WTC11 (cell line): ENCODE results near the gene LBHD1. TPM values are rescaled to one million over a fixed set of nuclear protein-coding genes. Genes with fewer than 3 reads are reported as not detected.

Experiments
- ATF1 ChIP-seq: sonication (generic); formaldehyde crosslinking; IDR thresholded peaks from 2 replicates; pipeline ENCODE4 v1.8.1; 2023; ENCODE audit warnings: mild to moderate bottlenecking, moderate library complexity, missing genetic modification reagents
- ELF4 ChIP-seq: sonication (generic); formaldehyde crosslinking; IDR thresholded peaks from 2 replicates; pipeline ENCODE4 v1.8.1; 2022; ENCODE audit warnings: low read depth, mild to moderate bottlenecking, moderate library complexity, missing genetic modification reagents
- EMX1 ChIP-seq: fragments of 250-450 bp; sonication (Bioruptor Pico); IDR thresholded peaks from 2 replicates; pipeline ENCODE4 v1.8.0; 2021; ENCODE audit warnings: mild to moderate bottlenecking
- ESRRA ChIP-seq: sonication (generic); formaldehyde crosslinking; IDR thresholded peaks from 2 replicates; pipeline ENCODE4 v1.8.1; 2022; ENCODE audit warnings: mild to moderate bottlenecking, missing genetic modification reagents, borderline replicate concordance
- FOXK1 ChIP-seq: sonication (generic); formaldehyde crosslinking; IDR thresholded peaks from 2 replicates; pipeline ENCODE4 v1.8.0; 2022; ENCODE audit warnings: mild to moderate bottlenecking, moderate library complexity, missing genetic modification reagents
- GTF2I ChIP-seq: fragments of 250-450 bp; sonication (Bioruptor Pico); conservative IDR thresholded peaks from 2 replicates; pipeline ENCODE4 v1.4.0; 2021; ENCODE audit warnings: mild to moderate bottlenecking
- MYBL2 ChIP-seq: sonication (generic); formaldehyde crosslinking; IDR thresholded peaks from 2 replicates; pipeline ENCODE4 v1.8.1; 2023; ENCODE audit warnings: mild to moderate bottlenecking, moderate library complexity, missing genetic modification reagents
- NFATC4 ChIP-seq: fragments of 250-450 bp; sonication (Bioruptor Pico); IDR thresholded peaks from 2 replicates; pipeline ENCODE4 v1.9.0; 2021; ENCODE audit warnings: mild to moderate bottlenecking
- NFYB ChIP-seq: sonication (generic); formaldehyde crosslinking; conservative IDR thresholded peaks from 2 replicates; pipeline ENCODE4 v1.8.0; 2022; ENCODE audit warnings: low read depth, missing genetic modification reagents
- NR1H2 ChIP-seq: sonication (generic); formaldehyde crosslinking; IDR thresholded peaks from 2 replicates; pipeline ENCODE4 v1.9.0; 2021; ENCODE audit warnings: mild to moderate bottlenecking, moderate library complexity, missing genetic modification reagents
- OVOL2 ChIP-seq: fragments of 250-450 bp; sonication (Bioruptor Pico); IDR thresholded peaks from 2 replicates; pipeline ENCODE4 v1.9.0; 2021; ENCODE audit warnings: mild to moderate bottlenecking, borderline replicate concordance
- RORB ChIP-seq: fragments of 250-450 bp; sonication (Bioruptor Pico); IDR thresholded peaks from 2 replicates; pipeline ENCODE4 v1.9.0; 2021; ENCODE audit warnings: mild to moderate bottlenecking
- TCF7 ChIP-seq: sonication (generic); formaldehyde crosslinking; IDR thresholded peaks from 2 replicates; pipeline ENCODE4 v1.8.0; 2022; ENCODE audit warnings: mild to moderate bottlenecking, low read depth, missing genetic modification reagents, moderate library complexity
- TP53 ChIP-seq: sonication (generic); formaldehyde crosslinking; IDR thresholded peaks from 2 replicates; pipeline ENCODE4 v1.8.1; 2023; ENCODE audit warnings: mild to moderate bottlenecking, missing genetic modification reagents
- ZNF263 ChIP-seq: sonication (generic); formaldehyde crosslinking; IDR thresholded peaks from 2 replicates; pipeline ENCODE4 v1.8.1; 2022; ENCODE audit warnings: low read depth, mild to moderate bottlenecking, moderate library complexity, missing genetic modification reagents
- ZNF423 ChIP-seq: fragments of 250-450 bp; sonication (Bioruptor Pico); IDR thresholded peaks from 2 replicates; pipeline ENCODE4 v2.1.2; 2022; ENCODE audit warnings: mild to moderate bottlenecking, moderate library complexity
- total RNA-seq: library from RNA; stranded (reverse); gene quantifications from 3 replicates; pipeline ENCODE4 v1.2.3, GENCODE V29; 2021
- TF ChIP-seq, protein P1 (sequence below): sonication (generic); formaldehyde crosslinking; conservative IDR thresholded peaks from 2 replicates; pipeline ENCODE4 v1.8.1; 2022; ENCODE audit warnings: mild to moderate bottlenecking, missing genetic modification reagents
- TF ChIP-seq, protein P2 (sequence below): sonication (generic); formaldehyde crosslinking; IDR thresholded peaks from 2 replicates; pipeline ENCODE4 v1.8.1; 2023; ENCODE audit warnings: mild to moderate bottlenecking, missing genetic modification reagents
- TF ChIP-seq, protein P3 (sequence below): fragments of 250-450 bp; sonication (Bioruptor Pico); IDR thresholded peaks from 2 replicates; pipeline ENCODE4 v1.9.0; 2021; ENCODE audit warnings: mild to moderate bottlenecking
- TF ChIP-seq, protein P4 (sequence below): sonication (generic); formaldehyde crosslinking; IDR thresholded peaks from 2 replicates; pipeline ENCODE4 v1.8.1; 2022; ENCODE audit warnings: mild to moderate bottlenecking, moderate library complexity, missing genetic modification reagents
- TF ChIP-seq, protein P5 (sequence below): sonication (generic); formaldehyde crosslinking; IDR thresholded peaks from 2 replicates; pipeline ENCODE4 v1.8.1; 2023; ENCODE audit warnings: mild to moderate bottlenecking, missing genetic modification reagents
- TF ChIP-seq, protein P6 (sequence below): sonication (generic); formaldehyde crosslinking; IDR thresholded peaks from 2 replicates; pipeline ENCODE4 v1.8.1; 2023; ENCODE audit warnings: mild to moderate bottlenecking, moderate library complexity, missing genetic modification reagents
- TF ChIP-seq, protein P7 (sequence below): sonication (generic); formaldehyde crosslinking; IDR thresholded peaks from 2 replicates; pipeline ENCODE4 v1.8.1; 2022; ENCODE audit warnings: missing genetic modification reagents, borderline replicate concordance
- TF ChIP-seq, protein P8 (sequence below): sonication (generic); formaldehyde crosslinking; IDR thresholded peaks from 2 replicates; pipeline ENCODE4 v1.8.0; 2022; ENCODE audit warnings: mild to moderate bottlenecking, missing genetic modification reagents
- TF ChIP-seq, protein P9 (sequence below): fragments of 250-450 bp; sonication (Bioruptor Pico); IDR thresholded peaks from 2 replicates; pipeline ENCODE4 v1.8.0; 2021; ENCODE audit warnings: mild to moderate bottlenecking
- TF ChIP-seq, protein P10 (sequence below): sonication (generic); formaldehyde crosslinking; IDR thresholded peaks from 2 replicates; pipeline ENCODE4 v1.8.1; 2023; ENCODE audit warnings: mild to moderate bottlenecking, missing genetic modification reagents, moderate library complexity

LBHD1 gene
- total RNA-seq, 1 experiment from 2014 or later: 4.2 TPM

DNA sequence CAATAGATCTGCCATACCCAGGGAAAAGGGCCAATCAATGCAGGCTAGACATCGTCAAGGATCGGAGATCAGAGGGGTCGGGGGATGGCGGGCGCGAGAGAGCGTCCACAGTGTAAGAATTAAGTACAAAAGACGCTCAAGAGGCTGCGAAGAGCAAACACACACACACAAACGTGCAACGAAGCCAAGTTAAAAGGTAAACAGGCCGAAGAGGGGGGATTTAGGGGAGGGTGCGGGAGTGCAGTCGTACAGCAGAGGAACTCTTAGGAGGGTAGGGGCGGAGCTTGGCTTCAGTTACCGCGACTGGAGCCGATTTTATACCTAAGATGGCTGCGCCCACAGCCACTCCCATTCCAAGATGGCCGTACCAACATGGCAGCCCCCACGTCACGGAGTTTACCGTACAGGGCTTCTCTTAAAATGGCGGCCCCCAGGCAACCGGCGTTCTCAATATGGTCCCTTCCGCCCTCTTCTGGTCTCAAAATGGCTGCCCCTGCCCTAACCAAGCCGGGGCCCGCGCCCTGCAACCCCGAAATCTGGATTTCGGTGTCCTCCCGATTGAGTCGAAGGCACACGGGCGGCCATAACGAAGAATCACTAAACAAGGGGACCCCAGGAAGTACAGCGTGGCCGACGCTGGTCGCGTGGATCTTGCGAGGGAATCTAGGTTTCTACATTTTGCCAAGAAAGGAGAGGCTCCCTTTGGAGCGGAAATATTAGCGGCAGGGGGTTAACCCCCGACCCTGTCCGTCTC lies 37.4 kb upstream of the LBHD1 start (continued):
- TF ChIP-seq, protein P1, sequence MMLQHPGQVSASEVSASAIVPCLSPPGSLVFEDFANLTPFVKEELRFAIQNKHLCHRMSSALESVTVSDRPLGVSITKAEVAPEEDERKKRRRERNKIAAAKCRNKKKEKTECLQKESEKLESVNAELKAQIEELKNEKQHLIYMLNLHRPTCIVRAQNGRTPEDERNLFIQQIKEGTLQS (CRISPR knock-in tag): no peak
- TF ChIP-seq GTF2I (CRISPR knock-in tag) (no peak), OVOL2 (no peak), ESRRA (CRISPR knock-in tag) (peak; percentile 55; the same call in 1 of the 2 replicates), NR1H2 (CRISPR knock-in tag) (no peak), ELF4 (CRISPR knock-in tag) (no peak), TCF7 (CRISPR knock-in tag) (no peak), NFATC4 (CRISPR knock-in tag) (no peak; the same call in 1 of the 2 replicates), RORB (CRISPR knock-in tag) (no peak), ZNF423 (CRISPR knock-in tag) (no peak), EMX1 (CRISPR knock-in tag) (0 out of 2 replicates have a peak, but pooled peaks have one; percentile 80), ATF1 (peak; percentile 71), FOXK1 (peak; percentile 13; the same call in 1 of the 2 replicates), MYBL2 (CRISPR knock-in tag) (no peak), NFYB (CRISPR knock-in tag) (no peak), ZNF263 (no peak), TP53 (CRISPR knock-in tag) (peak; percentile 3; the same call in 1 of the 2 replicates)
- TF ChIP-seq, protein P2, sequence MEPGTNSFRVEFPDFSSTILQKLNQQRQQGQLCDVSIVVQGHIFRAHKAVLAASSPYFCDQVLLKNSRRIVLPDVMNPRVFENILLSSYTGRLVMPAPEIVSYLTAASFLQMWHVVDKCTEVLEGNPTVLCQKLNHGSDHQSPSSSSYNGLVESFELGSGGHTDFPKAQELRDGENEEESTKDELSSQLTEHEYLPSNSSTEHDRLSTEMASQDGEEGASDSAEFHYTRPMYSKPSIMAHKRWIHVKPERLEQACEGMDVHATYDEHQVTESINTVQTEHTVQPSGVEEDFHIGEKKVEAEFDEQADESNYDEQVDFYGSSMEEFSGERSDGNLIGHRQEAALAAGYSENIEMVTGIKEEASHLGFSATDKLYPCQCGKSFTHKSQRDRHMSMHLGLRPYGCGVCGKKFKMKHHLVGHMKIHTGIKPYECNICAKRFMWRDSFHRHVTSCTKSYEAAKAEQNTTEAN: no peak
- TF ChIP-seq, protein P3, sequence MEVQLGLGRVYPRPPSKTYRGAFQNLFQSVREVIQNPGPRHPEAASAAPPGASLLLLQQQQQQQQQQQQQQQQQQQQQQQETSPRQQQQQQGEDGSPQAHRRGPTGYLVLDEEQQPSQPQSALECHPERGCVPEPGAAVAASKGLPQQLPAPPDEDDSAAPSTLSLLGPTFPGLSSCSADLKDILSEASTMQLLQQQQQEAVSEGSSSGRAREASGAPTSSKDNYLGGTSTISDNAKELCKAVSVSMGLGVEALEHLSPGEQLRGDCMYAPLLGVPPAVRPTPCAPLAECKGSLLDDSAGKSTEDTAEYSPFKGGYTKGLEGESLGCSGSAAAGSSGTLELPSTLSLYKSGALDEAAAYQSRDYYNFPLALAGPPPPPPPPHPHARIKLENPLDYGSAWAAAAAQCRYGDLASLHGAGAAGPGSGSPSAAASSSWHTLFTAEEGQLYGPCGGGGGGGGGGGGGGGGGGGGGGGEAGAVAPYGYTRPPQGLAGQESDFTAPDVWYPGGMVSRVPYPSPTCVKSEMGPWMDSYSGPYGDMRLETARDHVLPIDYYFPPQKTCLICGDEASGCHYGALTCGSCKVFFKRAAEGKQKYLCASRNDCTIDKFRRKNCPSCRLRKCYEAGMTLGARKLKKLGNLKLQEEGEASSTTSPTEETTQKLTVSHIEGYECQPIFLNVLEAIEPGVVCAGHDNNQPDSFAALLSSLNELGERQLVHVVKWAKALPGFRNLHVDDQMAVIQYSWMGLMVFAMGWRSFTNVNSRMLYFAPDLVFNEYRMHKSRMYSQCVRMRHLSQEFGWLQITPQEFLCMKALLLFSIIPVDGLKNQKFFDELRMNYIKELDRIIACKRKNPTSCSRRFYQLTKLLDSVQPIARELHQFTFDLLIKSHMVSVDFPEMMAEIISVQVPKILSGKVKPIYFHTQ (CRISPR knock-in tag): no peak; the same call in 1 of the 2 replicates
- TF ChIP-seq, protein P4, sequence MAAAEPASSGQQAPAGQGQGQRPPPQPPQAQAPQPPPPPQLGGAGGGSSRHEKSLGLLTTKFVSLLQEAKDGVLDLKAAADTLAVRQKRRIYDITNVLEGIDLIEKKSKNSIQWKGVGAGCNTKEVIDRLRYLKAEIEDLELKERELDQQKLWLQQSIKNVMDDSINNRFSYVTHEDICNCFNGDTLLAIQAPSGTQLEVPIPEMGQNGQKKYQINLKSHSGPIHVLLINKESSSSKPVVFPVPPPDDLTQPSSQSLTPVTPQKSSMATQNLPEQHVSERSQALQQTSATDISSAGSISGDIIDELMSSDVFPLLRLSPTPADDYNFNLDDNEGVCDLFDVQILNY (CRISPR knock-in tag): peak; percentile 88
- TF ChIP-seq, protein P5, sequence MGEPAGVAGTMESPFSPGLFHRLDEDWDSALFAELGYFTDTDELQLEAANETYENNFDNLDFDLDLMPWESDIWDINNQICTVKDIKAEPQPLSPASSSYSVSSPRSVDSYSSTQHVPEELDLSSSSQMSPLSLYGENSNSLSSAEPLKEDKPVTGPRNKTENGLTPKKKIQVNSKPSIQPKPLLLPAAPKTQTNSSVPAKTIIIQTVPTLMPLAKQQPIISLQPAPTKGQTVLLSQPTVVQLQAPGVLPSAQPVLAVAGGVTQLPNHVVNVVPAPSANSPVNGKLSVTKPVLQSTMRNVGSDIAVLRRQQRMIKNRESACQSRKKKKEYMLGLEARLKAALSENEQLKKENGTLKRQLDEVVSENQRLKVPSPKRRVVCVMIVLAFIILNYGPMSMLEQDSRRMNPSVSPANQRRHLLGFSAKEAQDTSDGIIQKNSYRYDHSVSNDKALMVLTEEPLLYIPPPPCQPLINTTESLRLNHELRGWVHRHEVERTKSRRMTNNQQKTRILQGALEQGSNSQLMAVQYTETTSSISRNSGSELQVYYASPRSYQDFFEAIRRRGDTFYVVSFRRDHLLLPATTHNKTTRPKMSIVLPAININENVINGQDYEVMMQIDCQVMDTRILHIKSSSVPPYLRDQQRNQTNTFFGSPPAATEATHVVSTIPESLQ (CRISPR knock-in tag): no peak
- TF ChIP-seq, protein P6, sequence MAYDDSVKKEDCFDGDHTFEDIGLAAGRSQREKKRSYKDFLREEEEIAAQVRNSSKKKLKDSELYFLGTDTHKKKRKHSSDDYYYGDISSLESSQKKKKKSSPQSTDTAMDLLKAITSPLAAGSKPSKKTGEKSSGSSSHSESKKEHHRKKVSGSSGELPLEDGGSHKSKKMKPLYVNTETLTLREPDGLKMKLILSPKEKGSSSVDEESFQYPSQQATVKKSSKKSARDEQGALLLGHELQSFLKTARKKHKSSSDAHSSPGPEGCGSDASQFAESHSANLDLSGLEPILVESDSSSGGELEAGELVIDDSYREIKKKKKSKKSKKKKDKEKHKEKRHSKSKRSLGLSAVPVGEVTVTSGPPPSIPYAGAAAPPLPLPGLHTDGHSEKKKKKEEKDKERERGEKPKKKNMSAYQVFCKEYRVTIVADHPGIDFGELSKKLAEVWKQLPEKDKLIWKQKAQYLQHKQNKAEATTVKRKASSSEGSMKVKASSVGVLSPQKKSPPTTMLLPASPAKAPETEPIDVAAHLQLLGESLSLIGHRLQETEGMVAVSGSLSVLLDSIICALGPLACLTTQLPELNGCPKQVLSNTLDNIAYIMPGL (CRISPR knock-in tag): peak; percentile 85
- TF ChIP-seq, protein P7, sequence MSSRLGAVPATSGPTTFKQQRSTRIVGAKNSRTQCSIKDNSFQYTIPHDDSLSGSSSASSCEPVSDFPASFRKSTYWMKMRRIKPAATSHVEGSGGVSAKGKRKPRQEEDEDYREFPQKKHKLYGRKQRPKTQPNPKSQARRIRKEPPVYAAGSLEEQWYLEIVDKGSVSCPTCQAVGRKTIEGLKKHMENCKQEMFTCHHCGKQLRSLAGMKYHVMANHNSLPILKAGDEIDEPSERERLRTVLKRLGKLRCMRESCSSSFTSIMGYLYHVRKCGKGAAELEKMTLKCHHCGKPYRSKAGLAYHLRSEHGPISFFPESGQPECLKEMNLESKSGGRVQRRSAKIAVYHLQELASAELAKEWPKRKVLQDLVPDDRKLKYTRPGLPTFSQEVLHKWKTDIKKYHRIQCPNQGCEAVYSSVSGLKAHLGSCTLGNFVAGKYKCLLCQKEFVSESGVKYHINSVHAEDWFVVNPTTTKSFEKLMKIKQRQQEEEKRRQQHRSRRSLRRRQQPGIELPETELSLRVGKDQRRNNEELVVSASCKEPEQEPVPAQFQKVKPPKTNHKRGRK (CRISPR knock-in tag): no peak
- TF ChIP-seq, protein P8, sequence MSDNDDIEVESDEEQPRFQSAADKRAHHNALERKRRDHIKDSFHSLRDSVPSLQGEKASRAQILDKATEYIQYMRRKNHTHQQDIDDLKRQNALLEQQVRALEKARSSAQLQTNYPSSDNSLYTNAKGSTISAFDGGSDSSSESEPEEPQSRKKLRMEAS (CRISPR knock-in tag): peak; percentile 83; the same call in 1 of the 2 replicates
- TF ChIP-seq, protein P9, sequence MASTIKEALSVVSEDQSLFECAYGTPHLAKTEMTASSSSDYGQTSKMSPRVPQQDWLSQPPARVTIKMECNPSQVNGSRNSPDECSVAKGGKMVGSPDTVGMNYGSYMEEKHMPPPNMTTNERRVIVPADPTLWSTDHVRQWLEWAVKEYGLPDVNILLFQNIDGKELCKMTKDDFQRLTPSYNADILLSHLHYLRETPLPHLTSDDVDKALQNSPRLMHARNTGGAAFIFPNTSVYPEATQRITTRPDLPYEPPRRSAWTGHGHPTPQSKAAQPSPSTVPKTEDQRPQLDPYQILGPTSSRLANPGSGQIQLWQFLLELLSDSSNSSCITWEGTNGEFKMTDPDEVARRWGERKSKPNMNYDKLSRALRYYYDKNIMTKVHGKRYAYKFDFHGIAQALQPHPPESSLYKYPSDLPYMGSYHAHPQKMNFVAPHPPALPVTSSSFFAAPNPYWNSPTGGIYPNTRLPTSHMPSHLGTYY (CRISPR knock-in tag): no peak
- TF ChIP-seq, protein P10, sequence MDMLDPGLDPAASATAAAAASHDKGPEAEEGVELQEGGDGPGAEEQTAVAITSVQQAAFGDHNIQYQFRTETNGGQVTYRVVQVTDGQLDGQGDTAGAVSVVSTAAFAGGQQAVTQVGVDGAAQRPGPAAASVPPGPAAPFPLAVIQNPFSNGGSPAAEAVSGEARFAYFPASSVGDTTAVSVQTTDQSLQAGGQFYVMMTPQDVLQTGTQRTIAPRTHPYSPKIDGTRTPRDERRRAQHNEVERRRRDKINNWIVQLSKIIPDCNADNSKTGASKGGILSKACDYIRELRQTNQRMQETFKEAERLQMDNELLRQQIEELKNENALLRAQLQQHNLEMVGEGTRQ (CRISPR knock-in tag): no peak
